Bronchial epithelial cell (primary cell): ENCODE measurements around the gene SLC30A9. TPM values are rescaled to one million over a fixed set of nuclear protein-coding genes. Genes with fewer than 3 reads are reported as not detected.

Experiments
- DNase-seq: peaks from one replicate; pipeline ENCODE4 v3.0.0-alpha.2; 2010; ENCODE audit warnings: low read depth
- FAIRE-seq: peaks from 2 replicates; lab custom pipeline; 2011; peaks lifted over from hg19 to GRCh38; lab: Jason Lieb, UNC
- H3K27me3 ChIP-seq: 2 replicates; pipeline ENCODE4 v1.5.1; 2011; ENCODE audit warnings: low read length; ENCODE audit not compliant: control insufficient read depth, insufficient read depth
- H3K36me3 ChIP-seq: 2 replicates; pipeline ENCODE4 v1.5.1; 2011; ENCODE audit warnings: low read length; ENCODE audit not compliant: control insufficient read depth, insufficient read depth
- H3K4me3 ChIP-seq: 2 replicates; pipeline ENCODE4 v1.5.1; 2011; ENCODE audit warnings: mild to moderate bottlenecking, low read depth, low read length, control low read depth
- CTCF ChIP-seq: IDR thresholded peaks from 2 replicates; pipeline ENCODE4 v1.5.1; 2011; ENCODE audit warnings: mild to moderate bottlenecking, moderate library complexity, low read length, control low read depth, inconsistent platforms; ENCODE audit not compliant: insufficient read depth, severe bottlenecking
- total RNA-seq: library from RNA; depleted of rRNA; stranded (reverse); fragments of >200 nt; gene quantifications from 2 replicates; pipeline ENCODE4 v1.2.1, GENCODE V29; 2014

SLC30A9 gene
- total RNA-seq, 1 donor from 2014 or later: 54.5 TPM

DNA sequence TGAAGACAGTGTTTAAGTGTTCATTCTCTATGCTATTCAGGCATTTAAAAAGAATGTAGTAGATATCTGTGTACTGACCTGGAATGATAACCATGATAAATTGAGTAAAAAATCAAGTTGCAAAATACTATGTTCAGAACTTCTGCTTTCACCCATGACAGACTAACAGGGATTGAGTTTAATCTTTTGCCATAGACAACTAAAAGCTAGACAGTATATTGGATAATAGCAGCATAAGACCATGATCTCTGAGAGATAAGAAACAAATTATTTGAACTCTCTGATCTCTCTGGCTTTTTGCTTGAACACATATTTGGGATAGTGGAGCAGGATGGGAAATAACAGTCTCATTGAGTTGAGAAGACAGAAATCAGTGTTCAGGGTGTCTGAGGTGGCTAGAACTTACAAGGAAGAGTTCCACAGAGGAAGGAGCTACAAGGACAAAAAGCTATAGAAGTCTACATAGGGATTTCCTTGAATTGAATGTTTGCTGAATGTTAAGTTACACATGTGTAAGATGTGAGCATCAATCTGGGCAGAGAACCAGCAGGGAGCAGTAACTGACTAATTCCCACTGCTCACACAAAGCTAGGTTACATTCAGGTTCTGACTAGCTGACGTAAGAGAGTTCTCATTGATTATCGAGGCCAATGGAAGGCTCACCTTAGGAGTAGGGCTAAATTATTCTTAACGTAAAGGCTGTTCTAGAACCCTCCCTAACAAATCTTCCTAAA lies 60.4 kb downstream of the SLC30A9 start:
- H3K27me3 ChIP-seq: no peaks in the 10 kb centered on the region
- TF ChIP-seq CTCF: no peak
- H3K36me3 ChIP-seq: no peaks in the 10 kb centered on the region
- no peak for DNase-seq
- H3K4me3 ChIP-seq: no peak overlapping the region
- FAIRE-seq: no peak

- DNase-seq (no peak), FAIRE-seq (no peak)
- Histone ChIP-seq H3K4me3 (no peak overlapping the region), H3K36me3 (peaks cover 2% of the 10 kb centered on the region), H3K27me3 (no peaks in the 10 kb centered on the region)
- TF ChIP-seq CTCF: no peak
These were observed 76.1 kb downstream of the SLC30A9 start for GRCh38 chr4:42066402-42066801.

DNA sequence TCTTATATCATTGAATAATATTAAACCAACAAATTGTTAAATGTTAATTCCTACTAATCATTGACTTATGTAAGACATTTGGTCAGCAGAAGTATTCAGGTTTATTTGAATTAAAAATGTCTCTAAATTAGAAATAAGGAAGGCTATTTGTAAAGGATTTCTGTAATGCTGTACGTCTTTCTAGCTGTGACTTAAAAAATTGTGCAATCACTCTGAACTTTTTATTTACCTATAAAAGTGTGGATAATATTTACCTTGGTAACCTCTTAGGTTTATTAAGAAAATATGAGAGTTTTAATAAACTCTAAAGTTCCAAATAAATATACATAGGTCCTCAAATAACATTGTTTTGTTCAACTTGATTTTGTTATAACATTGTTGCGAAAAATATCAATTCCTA lies 76.9 kb downstream of the SLC30A9 start:
- TF ChIP-seq CTCF: no peak
- no peak for FAIRE-seq
- H3K27me3 ChIP-seq: no peaks in the 10 kb centered on the region
- no peak for DNase-seq
- no peak overlapping the region for H3K4me3 ChIP-seq
- peaks cover 2% of the 10 kb centered on the region for H3K36me3 ChIP-seq

DNA sequence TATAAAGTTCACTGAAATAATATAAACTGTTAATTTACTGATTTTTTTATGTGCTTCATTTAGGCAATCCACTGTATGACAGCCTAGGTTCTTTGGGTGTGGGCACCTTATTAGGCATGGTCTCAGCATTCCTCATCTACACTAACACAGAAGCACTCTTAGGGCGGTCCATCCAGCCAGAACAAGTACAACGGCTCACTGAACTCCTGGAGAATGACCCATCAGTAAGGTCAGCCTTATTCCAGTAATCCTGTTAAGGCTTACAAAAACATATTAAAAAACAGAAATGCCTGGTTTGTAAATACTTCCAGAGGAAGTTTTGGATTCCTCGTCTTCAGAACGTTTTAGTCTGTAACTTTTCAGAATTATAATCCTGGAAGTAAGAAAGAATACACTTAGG lies 80.1 kb downstream of the SLC30A9 start:
- no peak for TF ChIP-seq CTCF
- DNase-seq (no peak), FAIRE-seq (no peak)
- Histone ChIP-seq H3K27me3 (no peaks in the 10 kb centered on the region), H3K36me3 (peaks cover 2% of the 10 kb centered on the region), H3K4me3 (no peak overlapping the region)

- no peaks in the 10 kb centered on the region for H3K36me3 ChIP-seq
- FAIRE-seq (no peak), DNase-seq (no peak)
- H3K4me3 ChIP-seq: no peak overlapping the region
- H3K27me3 ChIP-seq: no peaks in the 10 kb centered on the region
- no peak for TF ChIP-seq CTCF
These were observed 84.0 kb downstream of the SLC30A9 start for GRCh38 chr4:42074294-42074693.
